OCI-LY3 (cell line): ENCODE results near the gene RAB36.

ENCODE experiments used
- H2AFZ ChIP-seq: fragments of 200-600, 300-600 bp; shearing (Covaris generic); 2 replicates; pipeline ENCODE4 v1.6.0; 2014; ENCODE audit warnings: antibody characterized with exemption, low read depth, low read length
- H3K27ac ChIP-seq: fragments of 200-600, 300-600 bp; sonication (generic); 2 replicates; pipeline ENCODE4 v1.5.1; 2014; ENCODE audit warnings: mild to moderate bottlenecking, low read length, moderate library complexity, mixed read lengths
- H3K27me3 ChIP-seq: fragments of 200-600, 300-600 bp; sonication (generic); 2 replicates; pipeline ENCODE4 v1.6.1; 2014; ENCODE audit warnings: low read depth, low read length, mixed read lengths
- H3K36me3 ChIP-seq: fragments of 200-600, 300-600 bp; sonication (generic); replicated peaks from 2 replicates; pipeline ENCODE3; 2014; ENCODE audit warnings: low read depth, low read length, mixed read lengths
- H3K4me1 ChIP-seq: fragments of 300-600, 200-600 bp; sonication (generic); 2 replicates; pipeline ENCODE4 v1.6.1; 2014; ENCODE audit warnings: low read length, mixed read lengths
- H3K4me2 ChIP-seq: fragments of 200-600, 300-600 bp; sonication (generic); 2 replicates; pipeline ENCODE4 v1.6.1; 2014; ENCODE audit warnings: low read length, mixed read lengths
- H3K4me3 ChIP-seq: fragments of 300-600, 200-600 bp; sonication (generic); 2 replicates; pipeline ENCODE4 v1.5.1; 2014; ENCODE audit warnings: antibody characterized with exemption, mild to moderate bottlenecking, low read length, moderate library complexity
- H3K79me2 ChIP-seq: fragments of 300-600, 200-600 bp; shearing (Covaris generic); 2 replicates; pipeline ENCODE4 v1.6.1; 2014; ENCODE audit warnings: mild to moderate bottlenecking, low read length, mixed read lengths
- H3K9ac ChIP-seq: fragments of 300-600, 200-600 bp; shearing (Covaris generic); 2 replicates; pipeline ENCODE4 v1.6.0; 2014; ENCODE audit warnings: mild to moderate bottlenecking, low read length, moderate library complexity
- H3K9me3 ChIP-seq: fragments of 200-600, 300-600 bp; shearing (Covaris generic); 2 replicates; pipeline ENCODE4 v1.6.1; 2014; ENCODE audit warnings: low read length, mixed read lengths; ENCODE audit not compliant: insufficient read depth
- H4K20me1 ChIP-seq: fragments of 200-600, 300-600 bp; sonication (generic); 2 replicates; pipeline ENCODE4 v1.6.1; 2016; ENCODE audit warnings: low read length, mixed read lengths; ENCODE audit not compliant: insufficient read depth
- CTCF ChIP-seq: fragments of 200-600, 300-600 bp; sonication (generic); IDR thresholded peaks from 2 replicates; pipeline ENCODE4 v1.5.1; 2014; ENCODE audit warnings: antibody characterized with exemption, low read length, low read depth
- EZH2phosphoT487 ChIP-seq: fragments of 200-600 bp; shearing (Covaris generic); IDR thresholded peaks from 2 replicates; pipeline ENCODE4 v1.6.1; 2018; ENCODE audit warnings: antibody characterized with exemption, mixed run types, low read depth

Gene RAB36

DNA sequence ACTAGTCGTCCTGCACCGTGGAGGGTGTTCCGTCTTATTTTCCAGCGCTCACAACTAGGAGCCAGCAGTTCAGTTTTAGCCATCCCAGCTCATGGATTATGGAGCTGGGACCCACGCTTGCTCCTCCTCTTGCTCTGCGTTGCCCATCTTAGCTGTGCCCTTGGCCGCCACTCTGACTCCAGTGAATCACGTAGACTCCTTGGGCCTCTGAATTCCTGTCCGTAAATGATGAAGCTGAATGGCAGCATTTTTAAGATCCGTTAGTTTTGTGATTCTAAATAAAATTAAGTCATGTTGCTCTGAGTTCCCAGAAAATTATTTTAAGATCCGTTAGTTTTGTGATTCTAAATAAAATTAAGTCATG, 58.8 kb downstream of the RAB36 start:
- TF ChIP-seq CTCF (no peak), EZH2phosphoT487 (no peak)
- H3K79me2 ChIP-seq = no peaks in the 10 kb centered on the region
- no peaks in the 10 kb centered on the region for H3K36me3 ChIP-seq
- H2AFZ ChIP-seq = no peak overlapping the region
- no peaks in the 10 kb centered on the region for H3K4me1 ChIP-seq
- no peaks in the 10 kb centered on the region for H3K27me3 ChIP-seq
- H3K27ac ChIP-seq = no peak overlapping the region
- no peak overlapping the region for H3K4me2 ChIP-seq
- no peak overlapping the region for H3K9ac ChIP-seq
- H3K9me3 ChIP-seq = no peaks in the 10 kb centered on the region
- no peak overlapping the region for H3K4me3 ChIP-seq
- no peaks in the 10 kb centered on the region for H4K20me1 ChIP-seq

DNA sequence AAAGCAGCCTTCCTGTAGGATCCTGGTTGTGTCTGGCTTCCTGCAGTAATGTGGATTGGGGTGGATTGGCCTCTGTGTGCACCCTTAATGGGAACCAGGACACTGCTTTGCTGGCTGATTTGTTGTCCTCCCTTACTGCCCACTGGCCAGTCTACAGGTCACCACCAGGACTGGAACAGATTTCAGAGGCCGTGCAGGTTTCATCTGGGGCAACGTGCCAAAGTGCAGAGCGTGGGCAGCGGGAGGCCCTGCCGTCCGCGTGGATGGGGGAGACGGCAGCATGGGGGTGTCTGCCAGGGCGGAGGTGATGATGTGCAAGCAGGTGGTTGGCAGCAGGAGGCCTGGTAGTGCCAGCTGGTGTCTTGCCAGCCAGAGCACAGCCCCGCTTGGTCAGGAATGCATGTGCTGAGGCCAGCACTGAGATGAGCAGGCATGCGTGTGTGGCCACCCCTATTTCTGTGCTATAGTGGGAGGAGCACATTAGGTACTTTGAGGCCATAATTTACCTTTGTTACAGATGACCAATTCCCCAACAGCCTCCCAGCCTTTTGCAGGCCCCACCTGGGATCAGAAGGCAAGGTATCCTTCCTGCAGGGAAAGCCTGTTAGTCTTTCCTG, 59.4 kb downstream of the RAB36 start:
- H4K20me1 ChIP-seq = no peaks in the 10 kb centered on the region
- H3K4me2 ChIP-seq = no peak overlapping the region
- no peaks in the 10 kb centered on the region for H3K36me3 ChIP-seq
- no peak overlapping the region for H3K27ac ChIP-seq
- no peak for TF ChIP-seq EZH2phosphoT487
- TF ChIP-seq CTCF = no peak
- no peaks in the 10 kb centered on the region for H3K4me1 ChIP-seq
- no peaks in the 10 kb centered on the region for H3K27me3 ChIP-seq
- no peak overlapping the region for H3K4me3 ChIP-seq
- H3K9ac ChIP-seq = no peak overlapping the region
- H3K79me2 ChIP-seq = no peaks in the 10 kb centered on the region
- no peaks in the 10 kb centered on the region for H3K9me3 ChIP-seq
- no peak overlapping the region for H2AFZ ChIP-seq

- Histone ChIP-seq H3K4me1 (no peaks in the 10 kb centered on the region), H2AFZ (no peak overlapping the region), H4K20me1 (no peaks in the 10 kb centered on the region), H3K4me2 (no peak overlapping the region), H3K36me3 (no peaks in the 10 kb centered on the region), H3K79me2 (no peaks in the 10 kb centered on the region), H3K9ac (no peak overlapping the region), H3K4me3 (no peak overlapping the region), H3K27me3 (no peaks in the 10 kb centered on the region), H3K27ac (no peak overlapping the region), H3K9me3 (no peaks in the 10 kb centered on the region)
- no peak for TF ChIP-seq EZH2phosphoT487
- TF ChIP-seq CTCF = no peak
Measured at GRCh38 chr22:23205339-23206049, 60.2 kb downstream of the RAB36 start.

GRCh38 chr22:23206915-23207314, 61.6 kb downstream of the RAB36 start:
- Histone ChIP-seq H3K79me2 (no peaks in the 10 kb centered on the region), H3K4me3 (no peak overlapping the region), H3K9ac (no peak overlapping the region), H3K36me3 (no peaks in the 10 kb centered on the region), H3K4me1 (no peaks in the 10 kb centered on the region), H3K27ac (no peak overlapping the region), H3K9me3 (no peaks in the 10 kb centered on the region), H2AFZ (no peak overlapping the region), H3K27me3 (no peaks in the 10 kb centered on the region), H3K4me2 (no peak overlapping the region), H4K20me1 (no peaks in the 10 kb centered on the region)
- no peak for TF ChIP-seq EZH2phosphoT487
- TF ChIP-seq CTCF = no peak
